AG08396 (cell line): ENCODE data around the gene CDYL.

Source experiments
- DNase-seq: peaks from one replicate; pipeline ENCODE4 v3.0.0; 2012; ENCODE audit warnings: low spot score, mixed read lengths

The CDYL gene

GRCh38 chr6:4776131-4776492 lies at the start of gene CDYL:
Gene CDYL, plus strand, starts transcription at chr6:4776404. Its CDS starts 380 bp downstream, at chr6:4776784.
- DNase-seq = peak; percentile 97

- DNase-seq = no peak
Measured at GRCh38 chr6:4726645-4727044, 49.6 kb upstream of the CDYL start.

GRCh38 chr6:4727217-4727616 lies 49.0 kb upstream of the CDYL start:
- DNase-seq = no peak

- peak; percentile 14 for DNase-seq
Measured at GRCh38 chr6:4727671-4728435, 48.4 kb upstream of the CDYL start.

- no peak for DNase-seq
Measured at GRCh38 chr6:4728436-4728769, 47.8 kb upstream of the CDYL start.

- no peak for DNase-seq
Measured at GRCh38 chr6:4728926-4729325, 47.3 kb upstream of the CDYL start.

GRCh38 chr6:4731996-4732395 lies 44.2 kb upstream of the CDYL start:
- no peak for DNase-seq

- DNase-seq = peak; percentile 87
Measured at GRCh38 chr6:4732691-4733315, 43.4 kb upstream of the CDYL start.

GRCh38 chr6:4736371-4736873 lies 39.8 kb upstream of the CDYL start:
- no peak for DNase-seq

GRCh38 chr6:4740032-4740431 lies 36.2 kb upstream of the CDYL start:
- no peak for DNase-seq

- no peak for DNase-seq
Measured at GRCh38 chr6:4743062-4743461, 33.1 kb upstream of the CDYL start.

GRCh38 chr6:4743926-4744325 lies 32.3 kb upstream of the CDYL start:
- no peak for DNase-seq

- DNase-seq = no peak
Measured at GRCh38 chr6:4747588-4747987, 28.6 kb upstream of the CDYL start.

GRCh38 chr6:4751823-4752464 lies 24.3 kb upstream of the CDYL start:
- no peak for DNase-seq

GRCh38 chr6:4756247-4756646 lies 20.0 kb upstream of the CDYL start:
- no peak for DNase-seq

- DNase-seq = no peak
Measured at GRCh38 chr6:4759997-4760396, 16.2 kb upstream of the CDYL start.

- no peak for DNase-seq
Measured at GRCh38 chr6:4760773-4761172, 15.4 kb upstream of the CDYL start.

GRCh38 chr6:4762294-4762693 lies 13.9 kb upstream of the CDYL start:
- DNase-seq = no peak

- no peak for DNase-seq
Measured at GRCh38 chr6:4763921-4764320, 12.3 kb upstream of the CDYL start.

GRCh38 chr6:4768815-4769214 lies 7.4 kb upstream of the CDYL start:
- no peak for DNase-seq

GRCh38 chr6:4772750-4773149 lies 3.5 kb upstream of the CDYL start:
- no peak for DNase-seq

- no peak for DNase-seq
Measured at GRCh38 chr6:4773181-4773580, 3.0 kb upstream of the CDYL start.

GRCh38 chr6:4774296-4774695 lies 1.9 kb upstream of the CDYL start:
- DNase-seq = no peak
